Ammon's horn (tissue), 1 donor: ENCODE results near the gene CD99.
"Not testable (repeated sequence)": the region's sequence is repeated elsewhere in the genome, so short reads cannot be mapped to it uniquely, and the experiment has no call there.

Experiments
- DNase-seq: peaks from one replicate; pipeline ENCODE4 v3.0.0-alpha.2; 2016; ENCODE audit warnings: low spot score

The CD99 gene

DNA sequence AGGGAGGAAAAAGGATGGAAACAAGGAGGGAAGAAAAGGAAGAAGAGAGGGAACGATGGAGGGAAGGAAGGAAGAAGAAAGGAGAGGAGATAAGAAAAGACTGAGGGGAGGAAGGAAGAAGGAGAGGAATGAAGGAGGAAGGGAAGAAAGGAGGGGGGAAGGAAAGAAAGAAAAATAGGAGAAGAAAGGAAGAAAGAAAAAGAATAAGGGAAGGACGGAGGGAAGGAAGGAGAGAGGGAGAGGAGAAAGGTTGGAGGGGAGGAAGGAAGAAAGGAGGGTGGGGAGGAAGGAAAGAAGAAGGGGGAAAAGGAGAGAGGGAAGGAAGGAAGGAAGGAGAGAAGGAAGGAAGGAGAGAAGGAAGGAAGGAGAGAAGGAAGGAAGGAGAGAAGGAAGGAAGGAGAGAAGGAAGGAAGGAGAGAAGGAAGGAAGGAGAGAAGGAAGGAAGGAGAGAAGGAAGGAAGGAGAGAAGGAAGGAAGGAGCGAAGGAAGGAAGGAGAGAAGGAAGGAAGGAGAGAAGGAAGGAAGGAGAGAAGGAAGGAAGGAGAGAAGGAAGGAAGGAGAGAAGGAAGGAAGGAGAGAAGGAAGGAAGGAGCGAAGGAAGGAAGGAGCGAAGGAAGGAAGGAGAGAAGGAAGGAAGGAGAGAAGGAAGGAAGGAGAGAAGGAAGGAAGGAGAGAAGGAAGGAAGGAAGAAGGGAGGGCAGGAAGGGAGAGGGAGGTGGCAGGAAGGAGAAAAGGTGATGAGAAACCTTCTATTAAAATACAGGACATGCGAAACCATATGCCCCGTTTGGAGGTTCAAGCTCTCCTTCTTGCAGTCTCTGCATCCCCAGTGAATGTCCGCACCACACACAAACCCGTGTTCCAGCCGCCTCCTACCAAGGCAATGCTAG is 82.3 kb downstream of the CD99 start:
- DNase-seq, result not testable (repeated sequence)

DNA sequence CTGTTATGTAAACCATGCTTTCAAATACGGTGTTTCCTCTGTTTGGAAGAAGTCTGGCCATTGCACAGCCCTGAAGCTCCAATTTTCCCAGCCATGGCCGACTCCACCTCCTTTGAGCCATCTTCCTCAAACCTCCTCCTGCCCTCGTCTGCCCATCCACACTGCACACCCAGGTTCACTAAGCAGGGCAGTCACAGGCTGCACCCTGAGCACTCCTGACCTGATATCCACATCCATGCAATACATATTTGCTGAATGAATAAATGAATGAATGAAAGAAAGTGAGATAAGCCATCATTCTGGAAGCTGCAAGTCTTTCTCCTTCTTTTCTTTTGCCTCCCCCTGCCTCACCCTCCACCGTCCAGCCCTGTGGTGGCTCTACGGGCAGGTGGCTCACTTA is 83.0 kb downstream of the CD99 start:
- DNase-seq, result no peak

- DNase-seq, result no peak
These were observed 83.7 kb downstream of the CD99 start for GRCh38 chrX:2774776-2775175.

DNA sequence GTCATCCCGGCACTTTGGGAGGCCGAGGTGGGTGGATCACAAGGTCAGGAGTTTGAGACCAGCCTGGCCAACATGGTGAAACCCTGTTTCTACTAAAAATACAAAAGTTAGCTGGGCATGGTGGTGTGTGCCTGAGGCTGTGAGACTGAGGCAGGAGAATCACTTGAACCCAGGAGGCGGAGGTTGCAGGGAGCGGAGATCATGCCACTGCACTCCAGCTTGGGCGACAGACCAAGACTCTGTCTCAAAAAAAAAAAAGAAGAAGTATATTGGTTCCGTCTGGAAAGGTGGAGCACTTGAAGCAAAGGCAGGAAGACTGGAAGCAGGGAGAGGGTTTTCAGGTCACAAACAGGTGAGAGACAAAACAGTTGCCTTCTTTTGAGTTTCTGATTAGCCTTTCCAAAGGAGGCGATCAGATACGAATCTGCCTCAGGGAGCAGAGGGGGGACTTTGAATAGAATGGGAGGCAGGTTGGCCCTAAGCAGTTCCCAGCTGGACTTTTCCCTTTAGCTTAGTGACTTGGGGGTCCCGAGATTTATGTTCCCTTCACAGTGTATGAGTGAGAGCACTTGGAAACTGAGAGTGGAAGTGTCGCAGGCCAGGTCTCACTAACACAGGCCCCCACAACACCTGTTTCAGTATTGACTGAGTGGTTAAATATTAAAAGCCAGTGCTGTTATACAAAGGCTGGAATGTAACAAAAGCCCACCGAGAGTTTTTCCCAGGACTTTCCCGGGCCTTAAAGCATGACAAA is 89.6 kb downstream of the CD99 start:
- DNase-seq, result not testable (repeated sequence)

DNA sequence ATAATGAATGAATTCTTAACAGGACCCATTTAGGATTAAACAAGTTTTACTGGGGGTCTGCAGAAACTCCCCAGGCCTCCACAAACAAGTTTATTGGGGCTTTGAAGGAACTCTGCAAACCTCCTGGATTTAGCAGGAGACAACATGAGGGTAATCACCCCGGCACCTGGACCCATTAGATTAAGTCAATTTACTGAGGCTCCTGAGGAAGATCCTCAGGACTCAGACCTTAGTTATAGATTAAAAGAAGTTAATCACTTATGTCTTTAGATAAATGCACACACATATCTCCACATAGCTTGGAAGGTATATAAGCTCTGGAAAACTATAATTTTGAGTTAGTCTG is 90.1 kb downstream of the CD99 start:
- DNase-seq, result no peak

DNA sequence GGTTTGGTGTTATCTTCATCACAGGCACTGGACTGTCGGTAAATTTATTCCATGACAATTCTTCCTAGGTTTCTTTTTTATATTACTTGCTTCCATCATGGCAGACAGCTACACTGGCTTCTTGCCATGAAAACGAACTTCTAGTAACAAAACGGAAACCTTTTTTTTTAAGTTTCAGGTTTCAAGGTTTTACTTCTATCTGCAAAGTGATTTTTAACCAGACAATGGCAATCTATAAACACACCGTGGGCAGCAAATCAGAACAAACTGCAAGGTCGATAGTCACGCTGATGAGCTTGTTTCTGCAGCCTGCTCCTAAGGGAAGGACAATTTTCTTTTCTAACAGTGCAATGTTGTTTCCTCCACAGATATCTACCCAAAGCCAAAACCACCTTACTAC is 90.6 kb downstream of the CD99 start:
- DNase-seq, result no peak

GRCh38 chrX:2782171-2782570 is 91.1 kb downstream of the CD99 start:
- no peak for DNase-seq

GRCh38 chrX:2782778-2783177 is 91.7 kb downstream of the CD99 start:
- DNase-seq, result no peak

GRCh38 chrX:2784026-2784425 is 92.9 kb downstream of the CD99 start:
- DNase-seq, result no peak

DNA sequence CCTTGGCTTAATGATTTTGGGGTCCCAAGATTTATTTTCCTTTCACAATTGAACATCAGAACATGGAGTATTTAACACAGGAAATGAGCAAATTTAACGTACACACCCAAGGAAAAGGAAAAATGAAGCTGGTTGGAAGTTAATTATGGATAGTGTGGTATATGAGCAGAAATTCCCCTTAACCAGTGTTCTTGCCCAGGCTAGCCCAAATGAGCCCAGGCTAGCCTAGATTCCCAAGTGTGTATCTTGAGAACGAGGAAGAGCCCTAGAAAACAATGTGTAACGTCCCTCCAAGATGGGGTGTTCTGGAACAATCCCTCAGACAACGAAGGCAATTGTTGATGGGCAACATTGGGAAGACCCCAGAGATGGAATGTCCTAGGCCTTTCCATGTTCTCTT is 94.4 kb downstream of the CD99 start:
- no peak for DNase-seq

DNA sequence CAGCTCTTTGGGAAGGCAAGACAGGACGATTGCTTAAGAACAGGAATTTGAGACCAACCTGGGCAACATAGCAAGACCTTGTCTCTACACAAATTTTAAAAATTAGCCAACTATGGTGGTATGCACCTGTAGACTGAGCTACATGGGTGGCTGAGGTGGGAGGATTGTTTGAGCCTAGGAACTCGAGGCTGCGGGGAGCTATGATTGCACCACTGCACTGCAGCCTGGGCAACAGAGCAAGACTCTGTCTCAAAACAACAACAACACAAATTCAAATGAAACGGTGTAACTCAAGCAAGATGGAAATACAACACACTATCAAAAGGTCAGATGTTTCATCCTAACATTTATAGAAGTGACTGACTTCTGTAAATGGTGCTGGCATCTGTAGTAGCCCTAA is 97.9 kb downstream of the CD99 start:
- no peak for DNase-seq

DNA sequence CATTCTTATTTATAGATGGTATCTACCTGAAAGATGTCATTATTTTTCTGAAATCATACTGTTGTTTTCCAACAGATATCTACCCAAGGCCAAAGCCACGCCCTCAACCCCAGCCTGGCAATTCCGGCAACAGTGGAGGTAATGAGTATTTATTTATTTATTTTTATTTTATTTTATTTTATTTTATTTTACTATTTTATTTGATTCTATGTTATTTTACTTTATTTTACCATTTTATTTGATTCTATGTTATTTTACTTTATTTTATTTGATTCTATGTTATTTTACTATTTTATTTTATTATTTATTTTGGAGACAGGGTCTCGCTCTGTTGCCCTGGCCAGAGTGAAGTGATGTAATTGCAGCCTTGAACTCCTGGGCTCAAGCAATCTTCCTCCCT is 98.5 kb downstream of the CD99 start:
- no peak for DNase-seq
